ENCODE results near the gene LOC101059915.

DNA sequence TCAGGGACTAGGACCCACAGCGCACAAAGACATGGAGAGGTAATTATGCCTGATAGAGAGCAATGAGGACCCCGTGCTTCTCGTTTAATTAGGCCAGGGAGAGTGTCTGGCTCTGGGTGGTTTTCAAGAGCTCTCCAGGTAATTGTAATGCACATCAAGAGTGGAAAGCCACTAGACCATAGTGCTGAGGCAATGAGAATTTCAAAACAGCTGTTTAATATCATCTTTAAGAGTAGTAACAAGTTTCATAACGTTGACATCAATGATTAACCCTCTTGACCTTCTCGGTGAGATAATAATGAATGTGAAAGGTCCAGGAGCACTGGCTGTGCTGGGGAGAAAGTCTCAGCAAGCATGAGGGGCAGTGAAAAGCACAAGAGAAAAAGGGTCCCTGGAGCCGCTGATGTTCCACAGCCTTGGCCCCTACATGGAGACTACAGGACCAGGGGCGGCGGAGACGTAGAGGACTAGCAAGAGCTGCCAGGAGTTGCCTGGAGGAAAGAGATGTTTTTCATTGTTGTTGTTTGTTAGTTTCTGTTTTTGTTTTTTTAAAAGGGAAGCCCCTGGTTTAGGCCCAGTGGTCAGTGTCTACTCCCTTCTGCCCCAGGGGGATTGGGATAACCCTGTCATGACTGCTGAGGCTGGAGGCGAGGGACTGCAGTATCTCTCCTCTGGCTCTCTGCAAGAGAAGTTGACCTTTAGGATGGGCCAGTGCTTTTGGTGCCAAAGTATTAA is 34.3 kb upstream of the LOC101059915 start:
- TF ChIP-seq, protein P1, sequence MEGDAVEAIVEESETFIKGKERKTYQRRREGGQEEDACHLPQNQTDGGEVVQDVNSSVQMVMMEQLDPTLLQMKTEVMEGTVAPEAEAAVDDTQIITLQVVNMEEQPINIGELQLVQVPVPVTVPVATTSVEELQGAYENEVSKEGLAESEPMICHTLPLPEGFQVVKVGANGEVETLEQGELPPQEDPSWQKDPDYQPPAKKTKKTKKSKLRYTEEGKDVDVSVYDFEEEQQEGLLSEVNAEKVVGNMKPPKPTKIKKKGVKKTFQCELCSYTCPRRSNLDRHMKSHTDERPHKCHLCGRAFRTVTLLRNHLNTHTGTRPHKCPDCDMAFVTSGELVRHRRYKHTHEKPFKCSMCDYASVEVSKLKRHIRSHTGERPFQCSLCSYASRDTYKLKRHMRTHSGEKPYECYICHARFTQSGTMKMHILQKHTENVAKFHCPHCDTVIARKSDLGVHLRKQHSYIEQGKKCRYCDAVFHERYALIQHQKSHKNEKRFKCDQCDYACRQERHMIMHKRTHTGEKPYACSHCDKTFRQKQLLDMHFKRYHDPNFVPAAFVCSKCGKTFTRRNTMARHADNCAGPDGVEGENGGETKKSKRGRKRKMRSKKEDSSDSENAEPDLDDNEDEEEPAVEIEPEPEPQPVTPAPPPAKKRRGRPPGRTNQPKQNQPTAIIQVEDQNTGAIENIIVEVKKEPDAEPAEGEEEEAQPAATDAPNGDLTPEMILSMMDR (IDR thresholded peaks at IDR 0.05 in 8 of 11, conservative IDR thresholded peaks at IDR 0.05 in 3 of 11), result no peak
- TF ChIP-seq POLR2AphosphoS5 (IDR thresholded peaks at IDR 0.05), result no peak
- no peak for TF ChIP-seq POLR2A (IDR thresholded peaks at IDR 0.05)

Measured in spleen (tissue), 7 donors.